Measurements from ENCODE around the gene ESPN.

ESPN gene

DNA sequence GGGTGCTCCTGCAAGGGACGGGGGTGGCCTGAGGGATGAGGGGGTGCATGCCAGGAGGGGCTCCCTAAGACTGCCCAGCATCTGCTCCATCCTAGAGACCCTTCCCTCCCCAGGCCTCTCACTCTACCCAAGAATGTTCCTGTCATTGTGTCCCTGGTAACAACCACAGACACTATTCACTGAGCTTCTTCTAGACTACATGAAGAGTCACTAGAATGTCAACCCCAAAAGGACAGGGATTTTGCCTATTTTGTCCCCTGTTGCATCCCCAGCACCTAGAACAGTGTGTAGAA, 38.5 kb downstream of the ESPN start:
- H3K27me3 ChIP-seq (ENCODE audit: low read depth, low read length), result no peaks in the 10 kb centered on the region
- peaks cover 0 to 16% of the 10 kb centered on the region in 2 donors for H3K4me1 ChIP-seq (ENCODE audit: control insufficient read depth in 1 of 2, insufficient read depth in 2 of 2, low read length in 2 of 2)
- no peaks in the 10 kb centered on the region for H3K36me3 ChIP-seq (ENCODE audit: control insufficient read depth in 1 of 2, insufficient read depth in 2 of 2, low read length in 2 of 2)
- no peaks in the 10 kb centered on the region for H3K9me3 ChIP-seq (ENCODE audit: control insufficient read depth in 1 of 2, low read length in 2 of 2)
- no peak overlapping the region for H3K27ac ChIP-seq (ENCODE audit: low read length)
- no peak overlapping the region for H3K4me3 ChIP-seq (ENCODE audit: low read depth in 1 of 2, low read length in 2 of 2)

DNA sequence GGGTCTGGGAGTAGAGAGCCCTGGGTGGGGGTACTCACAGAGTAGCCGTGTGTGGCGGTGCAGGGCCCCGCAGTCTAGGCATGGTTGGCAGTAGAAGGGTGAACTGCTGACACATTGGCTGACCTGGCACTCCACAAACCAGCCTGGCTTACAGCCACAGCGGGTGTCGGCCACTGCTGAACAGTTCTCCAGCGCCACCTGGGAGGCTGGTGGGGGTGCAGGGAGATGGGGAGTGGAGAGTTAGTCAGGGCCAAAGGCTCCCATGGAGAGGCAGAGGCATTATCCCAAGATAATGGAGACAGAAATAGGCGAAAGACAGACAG, 39.9 kb downstream of the ESPN start:
- Histone ChIP-seq H3K4me1 (ENCODE audit: control insufficient read depth in 1 of 2, insufficient read depth in 2 of 2, low read length in 2 of 2) (peaks cover 0 to 16% of the 10 kb centered on the region in 2 donors), H3K9me3 (ENCODE audit: control insufficient read depth in 1 of 2, low read length in 2 of 2) (no peaks in the 10 kb centered on the region), H3K36me3 (ENCODE audit: control insufficient read depth in 1 of 2, insufficient read depth in 2 of 2, low read length in 2 of 2) (peaks cover 0 to 6% of the 10 kb centered on the region in 2 donors), H3K4me3 (ENCODE audit: low read depth in 1 of 2, low read length in 2 of 2) (no peak overlapping the region), H3K27me3 (ENCODE audit: low read depth, low read length) (no peaks in the 10 kb centered on the region), H3K27ac (ENCODE audit: low read length) (no peak overlapping the region)

DNA sequence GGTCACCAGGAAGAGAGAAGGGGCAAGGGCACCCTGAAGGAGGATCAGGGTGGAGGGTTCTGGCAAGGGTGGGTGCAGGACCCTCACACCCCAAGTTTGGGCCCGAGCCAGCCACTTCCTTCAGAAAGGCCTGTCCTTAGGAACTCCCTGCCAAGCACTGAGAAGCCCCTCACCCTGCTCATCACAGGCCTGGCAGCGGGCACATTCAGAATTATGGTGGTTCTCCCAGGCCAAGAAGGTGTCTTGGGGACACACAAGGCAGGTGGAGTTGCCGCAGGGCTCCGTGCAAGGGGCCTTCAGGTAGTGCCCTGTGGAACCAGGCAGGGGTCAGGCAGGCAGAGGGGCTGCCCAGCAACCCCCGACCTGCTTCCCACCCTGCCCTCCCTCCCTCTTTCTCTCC, 40.3 kb downstream of the ESPN start:
- peaks cover 0 to 16% of the 10 kb centered on the region in 2 donors for H3K4me1 ChIP-seq (ENCODE audit: control insufficient read depth in 1 of 2, insufficient read depth in 2 of 2, low read length in 2 of 2)
- H3K9me3 ChIP-seq (ENCODE audit: control insufficient read depth in 1 of 2, low read length in 2 of 2), result no peaks in the 10 kb centered on the region
- H3K27ac ChIP-seq (ENCODE audit: low read length), result no peak overlapping the region
- peaks cover 0 to 7% of the 10 kb centered on the region in 2 donors for H3K36me3 ChIP-seq (ENCODE audit: control insufficient read depth in 1 of 2, insufficient read depth in 2 of 2, low read length in 2 of 2)
- no peak overlapping the region for H3K4me3 ChIP-seq (ENCODE audit: low read depth in 1 of 2, low read length in 2 of 2)
- H3K27me3 ChIP-seq (ENCODE audit: low read depth, low read length), result no peaks in the 10 kb centered on the region

DNA sequence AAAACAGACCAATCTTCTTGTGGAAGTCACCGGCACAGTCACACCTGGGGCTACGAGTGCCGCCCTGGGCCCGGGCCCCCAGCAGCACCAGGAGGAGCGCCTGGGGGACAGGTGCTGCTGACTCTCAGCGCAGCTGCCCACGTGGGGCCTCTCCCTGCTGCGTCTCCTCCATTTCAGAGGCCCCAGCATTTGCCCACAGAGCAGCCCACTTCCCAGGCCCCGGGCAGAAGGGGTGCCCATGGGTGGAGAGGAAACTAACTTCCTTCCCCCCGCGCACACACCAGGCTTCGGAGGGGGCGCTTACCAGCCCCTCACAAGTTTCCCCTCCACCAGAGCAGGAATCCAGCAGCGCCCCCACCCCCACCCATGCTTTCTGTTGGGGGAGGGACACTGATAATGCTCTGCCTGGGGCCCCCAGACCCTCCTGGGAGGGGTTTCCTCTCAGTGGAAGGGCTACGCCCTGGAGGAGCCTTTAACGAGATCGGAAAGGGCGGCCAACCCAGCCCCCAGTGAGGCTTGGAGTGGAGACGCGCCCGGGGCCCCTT, 41.0 kb downstream of the ESPN start:
- Histone ChIP-seq H3K9me3 (ENCODE audit: control insufficient read depth in 1 of 2, low read length in 2 of 2) (no peaks in the 10 kb centered on the region), H3K27me3 (ENCODE audit: low read depth, low read length) (no peaks in the 10 kb centered on the region), H3K4me1 (ENCODE audit: control insufficient read depth in 1 of 2, insufficient read depth in 2 of 2, low read length in 2 of 2) (peaks cover 0 to 10% of the 10 kb centered on the region in 2 donors), H3K27ac (ENCODE audit: low read length) (no peak overlapping the region), H3K4me3 (ENCODE audit: low read depth in 1 of 2, low read length in 2 of 2) (no peak overlapping the region), H3K36me3 (ENCODE audit: control insufficient read depth in 1 of 2, insufficient read depth in 2 of 2, low read length in 2 of 2) (peaks cover 0 to 13% of the 10 kb centered on the region in 2 donors)

DNA sequence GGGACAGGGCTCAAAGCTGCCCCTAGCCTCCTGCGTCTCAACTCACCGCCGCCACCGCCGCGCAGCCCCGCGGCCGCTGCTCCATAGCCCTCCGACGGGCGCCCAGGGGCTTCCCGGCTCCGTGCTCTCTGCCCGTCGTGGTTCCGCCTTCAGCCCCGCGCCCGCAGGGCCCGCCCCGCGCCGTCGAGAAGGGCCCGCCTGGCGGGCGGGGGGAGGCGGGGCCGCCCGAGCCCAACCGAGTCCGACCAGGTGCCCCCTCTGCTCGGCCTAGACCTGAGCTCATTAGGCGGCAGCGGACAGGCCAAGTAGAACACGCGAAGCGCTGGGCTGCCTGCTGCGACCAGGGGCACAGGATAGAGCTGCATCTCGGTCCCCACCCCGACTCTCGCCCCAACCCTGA, 41.4 kb downstream of the ESPN start, which contains the start of gene TNFRSF25:
Gene TNFRSF25 (minus strand): TSS at position 151 of the 400 bp plus-strand sequence. CDS start 66 bp downstream, at position 85.
- Histone ChIP-seq H3K36me3 (ENCODE audit: control insufficient read depth in 1 of 2, insufficient read depth in 2 of 2, low read length in 2 of 2) (peaks cover 0 to 18% of the 10 kb centered on the region in 2 donors), H3K4me1 (ENCODE audit: control insufficient read depth in 1 of 2, insufficient read depth in 2 of 2, low read length in 2 of 2) (peaks cover 0 to 6% of the 10 kb centered on the region in 2 donors), H3K9me3 (ENCODE audit: control insufficient read depth in 1 of 2, low read length in 2 of 2) (no peaks in the 10 kb centered on the region), H3K4me3 (ENCODE audit: low read depth in 1 of 2, low read length in 2 of 2) (no peak within 1 kb of the TSS), H3K27me3 (ENCODE audit: low read depth, low read length) (no peaks in the 10 kb centered on the region), H3K27ac (ENCODE audit: low read length) (no peak within 1 kb of the TSS)

DNA sequence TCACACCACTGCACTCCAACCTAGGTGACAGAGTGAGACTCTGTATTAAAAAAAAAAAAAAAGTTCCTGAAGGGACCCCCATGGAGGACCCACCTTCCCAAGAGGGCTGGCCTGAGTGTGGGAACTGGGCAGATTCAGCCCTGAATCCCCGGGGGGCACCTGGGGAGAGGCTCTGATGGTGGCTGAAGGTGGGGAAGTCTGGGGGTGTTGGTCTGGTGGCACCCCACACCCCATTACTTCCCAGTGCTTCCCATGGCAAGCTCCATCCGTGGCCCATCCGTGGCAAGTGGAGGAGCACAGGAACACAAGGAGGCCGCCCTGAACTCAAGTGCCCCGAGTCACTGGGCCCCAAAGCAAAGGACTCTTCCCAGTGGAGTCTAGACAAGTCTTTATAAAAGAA, 42.2 kb downstream of the ESPN start:
- Histone ChIP-seq H3K9me3 (ENCODE audit: control insufficient read depth in 1 of 2, low read length in 2 of 2) (no peaks in the 10 kb centered on the region), H3K4me1 (ENCODE audit: control insufficient read depth in 1 of 2, insufficient read depth in 2 of 2, low read length in 2 of 2) (no peaks in the 10 kb centered on the region), H3K36me3 (ENCODE audit: control insufficient read depth in 1 of 2, insufficient read depth in 2 of 2, low read length in 2 of 2) (peaks cover 0 to 19% of the 10 kb centered on the region in 2 donors), H3K4me3 (ENCODE audit: low read depth in 1 of 2, low read length in 2 of 2) (no peak overlapping the region), H3K27me3 (ENCODE audit: low read depth, low read length) (no peaks in the 10 kb centered on the region), H3K27ac (ENCODE audit: low read length) (no peak overlapping the region)

DNA sequence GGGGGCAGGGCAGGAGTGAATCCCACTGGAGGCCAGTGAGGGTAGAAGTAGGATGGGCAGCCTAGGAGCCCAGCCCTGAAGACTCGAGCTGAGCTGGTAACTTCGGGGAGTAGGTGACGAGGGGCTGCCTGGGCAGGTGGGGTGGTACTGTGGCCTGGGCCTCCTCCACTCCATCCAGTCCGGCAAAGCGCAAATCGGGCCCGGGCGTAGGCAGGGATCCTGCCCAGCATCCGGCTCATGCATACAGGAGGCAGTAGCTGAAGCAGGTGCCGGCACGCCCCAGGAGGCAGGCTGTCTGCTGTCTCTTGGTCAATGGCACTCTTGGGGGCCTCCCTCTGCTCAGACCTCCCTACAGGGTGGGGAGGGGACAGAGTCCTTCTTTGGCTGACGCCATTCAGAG, 42.6 kb downstream of the ESPN start:
- no peaks in the 10 kb centered on the region for H3K9me3 ChIP-seq (ENCODE audit: control insufficient read depth in 1 of 2, low read length in 2 of 2)

DNA sequence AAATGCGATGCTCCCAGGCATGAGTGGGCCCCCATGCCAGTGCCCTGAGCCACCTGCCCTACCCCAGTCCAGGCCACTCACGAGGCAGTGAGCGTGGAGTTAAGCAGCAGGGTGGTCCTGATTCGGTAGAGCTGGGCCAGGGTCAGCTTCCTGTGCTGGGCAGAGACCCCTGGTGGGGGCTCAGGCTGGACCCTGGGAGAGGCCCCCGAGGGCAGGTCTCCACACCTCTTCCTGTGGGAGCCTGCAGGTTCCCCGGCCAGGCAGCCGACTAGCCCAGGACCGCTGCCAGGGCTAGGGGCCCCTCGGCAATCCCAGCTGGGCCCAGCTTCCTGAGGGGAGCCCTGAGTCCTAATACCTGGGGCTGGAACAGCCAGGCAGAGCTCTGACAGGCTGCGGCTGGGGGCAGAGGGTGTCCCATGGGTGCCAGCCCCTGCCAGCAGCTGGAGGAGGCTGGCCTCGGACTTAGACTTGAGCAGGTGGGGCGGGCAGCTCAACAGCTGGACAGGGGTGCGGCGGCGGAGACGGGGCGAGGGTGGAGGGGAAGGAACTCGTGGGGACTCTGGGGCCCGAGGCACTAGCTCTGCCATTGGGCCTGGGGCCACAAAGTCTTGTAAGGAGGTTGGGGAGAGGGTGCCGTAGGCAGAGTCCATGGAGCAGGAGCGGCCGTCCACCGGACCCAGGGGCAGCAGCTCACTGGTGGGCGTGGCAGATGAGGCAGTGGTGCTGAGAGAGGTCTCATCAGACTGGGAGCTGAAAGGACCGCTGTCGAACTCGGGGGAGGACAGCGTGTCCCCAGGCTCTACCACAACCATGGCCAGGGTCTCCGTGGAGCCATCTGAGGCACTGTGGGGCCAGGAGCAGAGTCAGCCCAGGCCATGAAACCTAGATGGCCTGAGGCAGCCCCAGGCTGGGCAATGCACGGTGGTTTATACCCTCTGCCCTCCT, 43.4 kb downstream of the ESPN start:
- Histone ChIP-seq H3K4me3 (ENCODE audit: low read depth in 1 of 2, low read length in 2 of 2) (no peak overlapping the region), H3K36me3 (ENCODE audit: control insufficient read depth in 1 of 2, insufficient read depth in 2 of 2, low read length in 2 of 2) (peaks cover 0 to 30% of the 10 kb centered on the region in 2 donors), H3K9me3 (ENCODE audit: control insufficient read depth in 1 of 2, low read length in 2 of 2) (no peaks in the 10 kb centered on the region), H3K27me3 (ENCODE audit: low read depth, low read length) (no peaks in the 10 kb centered on the region), H3K4me1 (ENCODE audit: control insufficient read depth in 1 of 2, insufficient read depth in 2 of 2, low read length in 2 of 2) (no peaks in the 10 kb centered on the region), H3K27ac (ENCODE audit: low read length) (no peak overlapping the region)

More for the DNA sequence above, 42.6 kb downstream of the ESPN start:
- no peaks in the 10 kb centered on the region for H3K27me3 ChIP-seq (ENCODE audit: low read depth, low read length)
- no peak overlapping the region for H3K27ac ChIP-seq (ENCODE audit: low read length)
- H3K4me3 ChIP-seq (ENCODE audit: low read depth in 1 of 2, low read length in 2 of 2), result no peak overlapping the region
- peaks cover 0 to 22% of the 10 kb centered on the region in 2 donors for H3K36me3 ChIP-seq (ENCODE audit: control insufficient read depth in 1 of 2, insufficient read depth in 2 of 2, low read length in 2 of 2)
- H3K4me1 ChIP-seq (ENCODE audit: control insufficient read depth in 1 of 2, insufficient read depth in 2 of 2, low read length in 2 of 2), result no peaks in the 10 kb centered on the region

DNA sequence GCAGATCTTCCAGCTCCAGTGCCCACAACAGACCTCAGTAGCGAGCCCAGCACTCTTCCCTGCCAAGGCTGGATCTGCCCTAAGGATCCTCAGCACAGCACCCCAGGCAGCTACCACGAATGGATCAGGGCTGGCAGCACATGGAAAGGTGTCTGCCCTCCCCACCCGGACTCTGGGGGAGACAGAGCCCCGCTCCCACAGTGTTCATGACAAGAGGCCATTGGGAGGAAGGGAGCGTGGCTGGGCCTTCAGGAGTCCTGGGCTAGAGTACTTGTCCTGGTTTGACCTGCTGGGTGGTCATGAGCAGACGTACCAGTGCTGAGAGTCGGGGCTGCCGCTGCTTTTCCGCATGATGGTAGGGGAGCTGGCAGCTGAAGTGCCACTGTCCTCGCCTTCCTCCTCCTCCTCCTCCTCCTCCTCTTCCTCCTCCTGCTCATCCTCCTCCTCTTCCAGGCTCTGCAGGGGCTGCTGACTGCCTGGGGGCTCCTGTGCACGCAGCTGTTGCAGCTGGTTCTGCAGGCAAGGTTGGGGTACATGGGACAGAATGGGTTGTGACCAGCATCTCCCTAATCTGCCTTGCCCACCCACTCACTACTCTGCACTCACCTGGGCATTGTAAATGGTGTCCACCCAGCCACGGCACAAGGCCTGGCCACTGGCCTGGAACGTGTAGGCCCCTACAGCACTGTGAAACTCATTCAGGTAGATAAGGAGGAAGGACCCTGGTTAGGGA, 44.3 kb downstream of the ESPN start:
- Histone ChIP-seq H3K27ac (ENCODE audit: low read length) (no peak overlapping the region), H3K9me3 (ENCODE audit: control insufficient read depth in 1 of 2, low read length in 2 of 2) (no peaks in the 10 kb centered on the region), H3K27me3 (ENCODE audit: low read depth, low read length) (no peaks in the 10 kb centered on the region), H3K4me3 (ENCODE audit: low read depth in 1 of 2, low read length in 2 of 2) (no peak overlapping the region), H3K4me1 (ENCODE audit: control insufficient read depth in 1 of 2, insufficient read depth in 2 of 2, low read length in 2 of 2) (no peaks in the 10 kb centered on the region), H3K36me3 (ENCODE audit: control insufficient read depth in 1 of 2, insufficient read depth in 2 of 2, low read length in 2 of 2) (peaks cover 0 to 30% of the 10 kb centered on the region in 2 donors)

DNA sequence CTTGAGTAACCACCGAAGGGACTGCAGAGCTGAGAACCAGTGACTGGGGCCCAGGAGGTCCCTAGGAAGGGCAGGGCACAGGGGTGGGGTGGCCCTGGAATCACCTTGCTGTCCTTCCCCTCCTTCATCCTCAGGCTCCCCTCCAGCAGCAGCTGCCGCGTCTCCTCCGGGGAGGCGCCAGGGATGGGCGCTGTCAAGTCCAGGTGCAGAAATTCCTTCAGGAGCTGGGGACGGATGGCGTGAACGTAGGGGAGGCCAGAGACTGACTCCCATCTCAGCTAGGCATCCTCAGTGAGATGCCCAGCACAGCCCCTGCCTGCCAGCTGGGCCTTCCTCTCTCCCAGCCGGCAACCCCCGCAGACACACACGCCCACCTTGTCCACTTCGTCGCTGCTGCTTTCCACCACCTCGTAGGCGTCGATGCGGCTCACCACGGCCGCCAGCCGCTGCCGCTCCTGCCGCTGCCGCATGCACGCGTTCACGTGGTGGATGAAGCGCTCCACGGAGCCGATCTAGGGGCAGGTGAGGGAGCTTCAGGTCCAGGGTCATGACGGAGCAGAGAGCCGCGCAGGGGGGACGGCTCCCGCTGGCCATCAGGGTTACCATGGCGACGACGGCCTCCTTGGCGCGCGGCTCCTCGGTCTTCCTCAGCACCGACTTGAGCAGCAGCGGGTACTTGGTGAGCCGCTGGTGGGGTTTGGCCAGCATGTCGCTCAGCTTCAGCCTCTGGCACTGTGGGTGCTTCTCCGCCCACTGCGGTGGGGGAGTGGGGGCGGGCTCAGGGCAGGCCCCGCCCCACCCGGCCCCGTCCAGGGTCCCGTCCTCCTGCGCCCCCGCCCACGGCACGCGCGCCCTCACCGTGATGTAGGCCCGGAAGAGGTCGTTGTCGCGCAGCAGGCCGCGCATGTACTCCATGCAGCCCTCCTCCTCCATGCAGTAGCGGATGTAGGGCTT, 45.8 kb downstream of the ESPN start:
- no peak overlapping the region for H3K27ac ChIP-seq (ENCODE audit: low read length)
- H3K4me3 ChIP-seq (ENCODE audit: low read depth in 1 of 2, low read length in 2 of 2), result no peak overlapping the region
- peaks cover 0 to 34% of the 10 kb centered on the region in 2 donors for H3K36me3 ChIP-seq (ENCODE audit: control insufficient read depth in 1 of 2, insufficient read depth in 2 of 2, low read length in 2 of 2)
- no peaks in the 10 kb centered on the region for H3K4me1 ChIP-seq (ENCODE audit: control insufficient read depth in 1 of 2, insufficient read depth in 2 of 2, low read length in 2 of 2)
- no peaks in the 10 kb centered on the region for H3K27me3 ChIP-seq (ENCODE audit: low read depth, low read length)
- no peaks in the 10 kb centered on the region for H3K9me3 ChIP-seq (ENCODE audit: control insufficient read depth in 1 of 2, low read length in 2 of 2)

Data from muscle layer of duodenum (tissue), 2 donors.